ENCODE data around the gene VIM.

Gene VIM

DNA sequence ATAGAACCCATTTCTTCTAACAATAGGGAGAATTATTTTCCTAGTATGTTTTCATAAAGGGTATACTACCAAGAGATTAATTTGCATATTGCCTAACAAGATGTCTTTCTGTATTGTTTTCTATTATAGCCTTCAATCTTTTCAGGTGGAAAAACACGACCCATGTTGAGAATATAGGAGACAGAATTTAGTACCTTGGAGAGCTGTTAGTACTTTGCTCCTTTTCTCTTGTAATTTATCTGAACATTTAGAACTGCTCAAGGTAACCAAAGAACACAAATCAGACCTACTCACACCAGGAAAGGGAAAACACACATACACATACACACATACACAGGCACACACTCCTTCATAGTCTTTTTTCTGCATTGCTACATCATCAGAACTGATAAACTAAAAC is 18.7 kb upstream of the VIM start:
- no peak overlapping the region for H3K4me3 ChIP-seq (IDR thresholded peaks at IDR 0.05; ENCODE audit: insufficient read depth, low read depth, low read length)
- H3K9ac ChIP-seq = no peak overlapping the region
- H3K4me2 ChIP-seq = no peak overlapping the region
- H3K27me3 ChIP-seq (ENCODE audit: insufficient read depth, low read depth) = no peaks in the 10 kb centered on the region
- H4K20me1 ChIP-seq (ENCODE audit: insufficient read depth) = no peaks in the 10 kb centered on the region
- no peak overlapping the region for H2AFZ ChIP-seq (ENCODE audit: low read depth)
- no peaks in the 10 kb centered on the region for H3K36me3 ChIP-seq (ENCODE audit: insufficient read depth)
- H3K27ac ChIP-seq = no peak overlapping the region
- no peaks in the 10 kb centered on the region for H3K79me2 ChIP-seq (ENCODE audit: insufficient read depth, low read depth)
- TF ChIP-seq, protein P1, sequence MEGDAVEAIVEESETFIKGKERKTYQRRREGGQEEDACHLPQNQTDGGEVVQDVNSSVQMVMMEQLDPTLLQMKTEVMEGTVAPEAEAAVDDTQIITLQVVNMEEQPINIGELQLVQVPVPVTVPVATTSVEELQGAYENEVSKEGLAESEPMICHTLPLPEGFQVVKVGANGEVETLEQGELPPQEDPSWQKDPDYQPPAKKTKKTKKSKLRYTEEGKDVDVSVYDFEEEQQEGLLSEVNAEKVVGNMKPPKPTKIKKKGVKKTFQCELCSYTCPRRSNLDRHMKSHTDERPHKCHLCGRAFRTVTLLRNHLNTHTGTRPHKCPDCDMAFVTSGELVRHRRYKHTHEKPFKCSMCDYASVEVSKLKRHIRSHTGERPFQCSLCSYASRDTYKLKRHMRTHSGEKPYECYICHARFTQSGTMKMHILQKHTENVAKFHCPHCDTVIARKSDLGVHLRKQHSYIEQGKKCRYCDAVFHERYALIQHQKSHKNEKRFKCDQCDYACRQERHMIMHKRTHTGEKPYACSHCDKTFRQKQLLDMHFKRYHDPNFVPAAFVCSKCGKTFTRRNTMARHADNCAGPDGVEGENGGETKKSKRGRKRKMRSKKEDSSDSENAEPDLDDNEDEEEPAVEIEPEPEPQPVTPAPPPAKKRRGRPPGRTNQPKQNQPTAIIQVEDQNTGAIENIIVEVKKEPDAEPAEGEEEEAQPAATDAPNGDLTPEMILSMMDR (conservative IDR thresholded peaks at IDR 0.05; ENCODE audit: low read depth, low read length) = no peak
- H3K4me1 ChIP-seq (ENCODE audit: low read depth, poor library complexity, severe bottlenecking) = no peaks in the 10 kb centered on the region

DNA sequence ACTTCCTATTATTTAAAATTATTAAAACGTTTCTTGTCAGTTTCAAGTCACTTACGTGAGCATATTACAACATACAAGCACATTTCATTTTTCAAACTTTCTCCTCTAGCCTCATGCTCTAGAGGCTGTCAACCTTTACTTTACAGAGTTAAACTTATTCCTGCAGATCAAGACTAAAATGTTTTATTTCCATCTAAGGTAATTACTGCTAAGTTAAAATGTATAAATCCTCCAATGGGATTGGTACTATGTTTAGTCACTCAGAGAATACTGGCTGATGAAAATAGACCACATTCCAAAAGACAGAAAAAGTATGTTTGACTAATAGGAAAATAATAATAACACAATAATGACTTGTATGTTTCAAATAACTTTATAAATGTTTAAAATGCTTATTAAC is 18.2 kb upstream of the VIM start:
- Histone ChIP-seq H3K4me1 (ENCODE audit: low read depth, poor library complexity, severe bottlenecking) (no peaks in the 10 kb centered on the region), H3K36me3 (ENCODE audit: insufficient read depth) (no peaks in the 10 kb centered on the region), H3K4me2 (no peak overlapping the region), H2AFZ (ENCODE audit: low read depth) (no peak overlapping the region), H3K9ac (no peak overlapping the region), H4K20me1 (ENCODE audit: insufficient read depth) (no peaks in the 10 kb centered on the region), H3K79me2 (ENCODE audit: insufficient read depth, low read depth) (no peaks in the 10 kb centered on the region), H3K27me3 (ENCODE audit: insufficient read depth, low read depth) (no peaks in the 10 kb centered on the region), H3K27ac (no peak overlapping the region), H3K4me3 (IDR thresholded peaks at IDR 0.05; ENCODE audit: insufficient read depth, low read depth, low read length) (no peak overlapping the region)
- TF ChIP-seq, protein P1 (conservative IDR thresholded peaks at IDR 0.05; ENCODE audit: low read depth, low read length) = no peak

DNA sequence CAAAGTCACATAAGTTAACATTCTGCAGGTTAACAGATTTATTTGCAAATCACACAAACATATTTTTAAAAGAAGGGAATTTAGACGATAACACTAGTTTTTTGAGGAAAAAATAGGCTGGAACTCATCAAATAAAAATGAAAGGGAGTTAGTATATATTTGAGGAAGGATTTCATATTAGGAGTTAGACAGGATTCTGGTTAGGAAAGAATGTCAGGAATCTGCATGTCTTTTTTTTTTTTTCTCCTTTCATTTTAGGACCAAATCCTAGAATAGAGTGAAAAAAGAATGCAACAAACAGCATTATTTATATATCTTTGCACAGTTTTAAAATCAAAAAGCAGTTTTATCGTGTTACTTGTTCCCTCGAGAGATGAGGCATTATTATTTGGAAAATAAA is 17.7 kb upstream of the VIM start:
- Histone ChIP-seq H3K36me3 (ENCODE audit: insufficient read depth) (no peaks in the 10 kb centered on the region), H3K4me3 (IDR thresholded peaks at IDR 0.05; ENCODE audit: insufficient read depth, low read depth, low read length) (no peak overlapping the region), H3K4me2 (no peak overlapping the region), H3K27me3 (ENCODE audit: insufficient read depth, low read depth) (no peaks in the 10 kb centered on the region), H3K79me2 (ENCODE audit: insufficient read depth, low read depth) (no peaks in the 10 kb centered on the region), H3K4me1 (ENCODE audit: low read depth, poor library complexity, severe bottlenecking) (no peaks in the 10 kb centered on the region), H2AFZ (ENCODE audit: low read depth) (no peak overlapping the region), H3K27ac (no peak overlapping the region), H3K9ac (no peak overlapping the region), H4K20me1 (ENCODE audit: insufficient read depth) (no peaks in the 10 kb centered on the region)
- TF ChIP-seq, protein P1 (conservative IDR thresholded peaks at IDR 0.05; ENCODE audit: low read depth, low read length) = no peak

DNA sequence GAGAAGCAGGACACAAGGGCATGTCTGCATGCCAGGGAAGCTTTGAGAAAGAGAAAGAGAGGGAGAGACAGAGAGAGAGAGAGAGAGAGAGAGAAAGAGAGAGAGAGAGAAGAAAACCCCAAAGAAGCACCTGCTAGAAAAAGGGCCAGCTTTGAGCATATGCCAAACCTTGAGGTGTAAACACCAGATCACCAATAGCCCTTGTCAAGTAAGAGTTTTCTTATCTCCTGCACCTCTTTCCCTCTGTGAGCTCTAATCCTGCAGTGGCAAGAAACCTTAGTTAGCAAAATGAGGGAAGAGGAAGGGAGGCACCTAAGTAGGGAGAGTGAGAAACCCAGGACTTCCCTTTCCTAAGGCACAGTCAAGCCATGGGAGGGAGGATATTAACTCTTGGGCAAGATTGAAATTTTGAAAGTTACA is 15.2 kb upstream of the VIM start:
- Histone ChIP-seq H3K9ac (no peak overlapping the region), H3K27ac (no peak overlapping the region)

More for the DNA sequence above, 15.2 kb upstream of the VIM start:
- TF ChIP-seq, protein P1 (conservative IDR thresholded peaks at IDR 0.05; ENCODE audit: low read depth, low read length) = no peak
- H3K36me3 ChIP-seq (ENCODE audit: insufficient read depth) = no peaks in the 10 kb centered on the region
- no peaks in the 10 kb centered on the region for H3K27me3 ChIP-seq (ENCODE audit: insufficient read depth, low read depth)
- H3K4me1 ChIP-seq (ENCODE audit: low read depth, poor library complexity, severe bottlenecking) = no peaks in the 10 kb centered on the region
- no peak overlapping the region for H3K4me2 ChIP-seq
- no peaks in the 10 kb centered on the region for H4K20me1 ChIP-seq (ENCODE audit: insufficient read depth)
- no peaks in the 10 kb centered on the region for H3K79me2 ChIP-seq (ENCODE audit: insufficient read depth, low read depth)
- no peak overlapping the region for H2AFZ ChIP-seq (ENCODE audit: low read depth)
- H3K4me3 ChIP-seq (IDR thresholded peaks at IDR 0.05; ENCODE audit: insufficient read depth, low read depth, low read length) = no peak overlapping the region
